Left cardiac atrium (tissue), 4 donors: Measurements from ENCODE around the gene SLC12A2. TPM values are rescaled to one million over a fixed set of nuclear protein-coding genes. Genes with fewer than 3 reads are reported as not detected.

Experiments used
- ATAC-seq, 2 donors: fragments of 200-7000 bp; cut with Tn5 transposase; one replicate each; pipeline ENCODE4 v1.9.1; 2020; ENCODE audit warnings: mild to moderate bottlenecking in 2 of 2, moderate library complexity in 2 of 2
- DNase-seq: peaks from one replicate; pipeline ENCODE4 v3.0.0-alpha.2; 2020
- intact Hi-C, 2 donors: fragments of 100-400 bp; cut with DNase I; formaldehyde crosslinking; loops; one replicate each; pipeline versions ENCODE4 v1.14.1 to v1.15.1; 2022 to 2023
- total RNA-seq, 2 donors: library from RNA; stranded (reverse); fragmentation: NEBNext Ultra II Directional; extraction: Animal tissue kit (Norgen Biotek cat#: 25700); gene quantifications; one replicate each; pipeline ENCODE4 v1.2.1, GENCODE V29; 2021
- donor health status: DM: no; HTN: yes; CAD: no.
- donor health status: DM: no; HTN: yes; CAD: no; lungs with severe emphysema.
- donor health status: DM: yes; HTN: yes; CAD: no.
- donor health status: Dilated cardiomyopathy.

The SLC12A2 gene
- total RNA-seq, 2 donors from 2014 or later, result 13.2 to 20.1 TPM

DNA sequence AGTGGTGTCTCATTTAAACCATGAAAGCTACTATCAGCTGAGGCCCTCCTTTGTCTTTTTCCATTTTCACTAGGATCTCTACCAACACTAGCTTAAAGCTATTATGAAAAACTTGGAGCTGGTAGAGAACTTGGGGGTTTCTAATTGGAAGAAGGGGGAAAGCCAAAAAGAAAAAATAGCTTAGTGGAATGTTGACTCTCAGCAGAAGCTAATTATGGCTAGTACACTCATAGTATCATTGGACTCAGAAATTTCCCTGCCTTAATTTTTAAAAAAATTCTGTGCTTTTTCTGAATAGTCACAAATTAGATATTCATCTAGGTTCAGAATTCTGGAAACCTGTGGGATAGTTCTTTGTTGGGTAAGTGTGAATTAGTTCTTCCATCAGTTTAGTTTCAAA lies 8.0 kb downstream of the SLC12A2 start:
- no peak for DNase-seq
- intact Hi-C loops, result no loop called here
- ATAC-seq, result no peak

GRCh38 chr5:128092144-128092543 lies 8.6 kb downstream of the SLC12A2 start:
- no peak for ATAC-seq
- intact Hi-C loops, result no loop called here
- DNase-seq, result no peak

DNA sequence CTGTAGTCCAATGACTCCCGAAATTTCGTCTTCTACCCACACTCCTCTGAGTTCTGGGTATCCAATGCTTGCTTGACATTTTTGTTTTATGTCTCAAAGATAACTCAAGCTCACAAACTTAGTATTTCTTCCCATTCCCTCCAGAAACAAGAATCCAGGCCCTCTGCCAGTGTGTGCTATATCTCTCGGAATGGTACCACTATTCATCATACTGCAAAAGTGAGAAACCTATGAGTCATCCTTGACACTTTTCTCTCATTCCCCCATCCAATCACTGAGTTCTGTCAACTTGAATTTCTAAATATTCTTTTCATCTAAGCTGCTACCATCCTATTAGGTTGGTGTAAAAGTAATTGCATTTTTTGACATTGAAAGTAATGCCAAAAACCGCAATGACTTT lies 9.8 kb downstream of the SLC12A2 start:
- ATAC-seq (peak in 1 of 2 donors; percentile 49), DNase-seq (no peak)
- intact Hi-C loops, result no loop called here

- no peak for ATAC-seq
- intact Hi-C loops, result no loop called here
- DNase-seq, result no peak
Measured at GRCh38 chr5:128097224-128097623, 13.7 kb downstream of the SLC12A2 start.

GRCh38 chr5:128097781-128098180 lies 14.2 kb downstream of the SLC12A2 start:
- intact Hi-C loops, result no loop called here

GRCh38 chr5:128099944-128100343 lies 16.4 kb downstream of the SLC12A2 start:
- DNase-seq, result no peak
- no peak for ATAC-seq
- intact Hi-C loops, result no loop called here

More at GRCh38 chr5:128097781-128098180, 14.2 kb downstream of the SLC12A2 start:
- ATAC-seq, result no peak
- DNase-seq, result no peak

DNA sequence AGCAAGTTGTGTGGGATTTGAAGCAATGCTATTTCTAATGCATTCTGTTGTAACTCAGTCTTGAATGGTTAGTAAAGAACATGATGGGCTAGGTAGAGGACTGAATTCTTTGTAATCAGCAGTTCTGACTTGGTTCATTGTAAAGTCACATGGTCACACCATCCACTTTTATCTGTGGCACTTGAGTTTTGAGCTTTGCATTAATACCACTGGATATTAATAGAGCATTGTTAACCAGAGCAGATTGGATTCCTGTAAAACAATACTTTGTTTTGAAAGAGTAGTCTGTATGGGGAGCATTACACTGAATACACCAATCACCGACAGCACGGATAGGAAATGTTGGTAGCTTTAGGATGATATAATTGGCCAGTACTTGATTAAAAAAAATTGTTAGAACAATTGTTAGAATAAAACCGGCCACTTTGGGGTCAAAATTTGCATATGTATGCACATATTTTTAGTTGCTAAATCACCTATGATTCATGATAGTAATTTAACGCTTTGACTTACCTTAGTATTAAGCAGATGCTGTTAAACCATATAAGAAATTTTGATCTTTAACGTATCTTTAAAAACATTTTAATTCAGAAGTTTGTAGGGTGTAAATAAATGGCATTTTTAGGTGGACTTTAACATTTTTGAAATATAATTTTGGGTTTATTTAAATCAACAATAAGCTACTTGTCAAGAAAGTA lies 17.4 kb downstream of the SLC12A2 start:
- DNase-seq, result no peak
- no peak for ATAC-seq
- intact Hi-C loops, result no loop called here

DNA sequence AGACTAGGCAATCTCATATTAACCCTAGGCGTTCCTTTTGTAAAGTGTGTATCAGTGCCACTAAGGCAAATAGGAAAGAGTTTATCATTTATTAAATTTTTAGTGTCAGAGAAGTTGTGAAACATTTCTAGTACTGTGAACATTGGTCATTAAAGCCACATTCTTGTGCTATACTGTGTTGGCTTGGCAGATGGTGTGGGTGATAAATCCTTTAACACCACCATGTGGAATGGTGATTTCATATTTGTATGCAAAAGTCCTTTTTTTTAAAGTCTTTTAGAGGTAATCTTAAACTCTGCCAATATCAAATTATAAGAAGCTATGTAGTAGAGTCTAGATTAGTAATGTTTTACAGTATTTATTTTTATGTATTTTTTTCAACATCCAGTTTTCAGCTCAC lies 18.1 kb downstream of the SLC12A2 start:
- no peak for ATAC-seq

DNA sequence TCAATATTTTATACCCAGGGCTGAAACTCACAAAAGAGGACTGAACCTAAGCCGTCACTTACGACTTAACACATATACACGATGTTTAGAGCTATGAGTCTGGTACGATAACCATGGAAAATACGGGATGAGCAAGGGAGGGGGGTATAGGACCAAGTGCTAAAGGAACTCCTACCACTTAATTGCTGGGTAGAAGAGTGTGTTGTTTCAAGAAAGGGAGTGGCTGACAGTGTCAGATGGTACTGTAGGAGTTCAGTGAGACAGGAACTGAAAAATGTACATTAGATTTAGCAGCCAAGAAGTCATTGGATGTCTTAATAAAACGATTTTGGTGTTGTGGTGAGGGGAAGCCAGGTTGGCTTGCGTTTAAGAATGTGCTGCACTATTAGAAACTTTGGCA lies 21.6 kb downstream of the SLC12A2 start:
- ATAC-seq (no peak), DNase-seq (no peak)

More for the DNA sequence above, 18.1 kb downstream of the SLC12A2 start:
- intact Hi-C loops, result no loop called here
- DNase-seq, result no peak

DNA sequence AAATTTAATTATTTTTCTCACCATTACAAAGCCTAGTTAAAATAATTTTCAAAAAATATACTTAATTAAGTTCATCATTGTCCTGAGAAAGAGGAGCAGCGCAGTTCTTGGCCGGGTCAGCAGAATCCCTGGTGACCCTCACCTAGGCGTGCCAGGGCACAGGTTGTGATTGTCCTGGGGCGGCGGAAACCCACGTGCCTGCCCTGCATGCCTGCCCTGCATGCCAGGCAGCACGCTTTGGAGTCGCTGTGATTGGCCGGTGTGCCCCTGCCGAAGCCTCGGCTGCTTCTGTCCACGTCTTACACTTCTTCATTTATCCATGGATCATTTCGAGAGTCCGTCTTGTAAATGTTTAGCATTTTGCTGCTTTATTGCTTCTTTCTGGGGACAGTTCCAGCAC lies 25.6 kb downstream of the SLC12A2 start:
- intact Hi-C loops, result no loop called here
- DNase-seq, result no peak
- no peak for ATAC-seq

More for the DNA sequence above, 21.6 kb downstream of the SLC12A2 start:
- intact Hi-C loops, result no loop called here

DNA sequence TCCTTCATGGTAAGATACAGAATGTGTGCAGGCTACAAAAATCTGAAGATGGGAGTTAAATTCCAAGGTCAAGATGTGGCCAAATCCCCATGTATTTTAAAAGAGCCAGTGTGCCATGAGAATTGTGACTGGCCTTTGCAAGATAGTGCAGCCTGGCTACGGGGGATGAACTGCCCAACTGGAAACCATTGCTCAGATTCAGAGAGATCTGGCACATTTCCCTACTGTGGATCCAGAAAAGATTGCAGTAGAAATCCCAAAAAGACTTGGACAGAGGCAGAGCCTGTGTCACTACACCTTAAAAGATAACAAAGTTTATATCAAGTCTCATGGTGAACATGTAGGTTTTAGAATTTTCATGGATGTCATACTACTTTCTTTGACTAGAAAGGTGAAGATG lies 26.2 kb downstream of the SLC12A2 start:
- intact Hi-C loops, result no loop called here
- no peak for ATAC-seq

DNA sequence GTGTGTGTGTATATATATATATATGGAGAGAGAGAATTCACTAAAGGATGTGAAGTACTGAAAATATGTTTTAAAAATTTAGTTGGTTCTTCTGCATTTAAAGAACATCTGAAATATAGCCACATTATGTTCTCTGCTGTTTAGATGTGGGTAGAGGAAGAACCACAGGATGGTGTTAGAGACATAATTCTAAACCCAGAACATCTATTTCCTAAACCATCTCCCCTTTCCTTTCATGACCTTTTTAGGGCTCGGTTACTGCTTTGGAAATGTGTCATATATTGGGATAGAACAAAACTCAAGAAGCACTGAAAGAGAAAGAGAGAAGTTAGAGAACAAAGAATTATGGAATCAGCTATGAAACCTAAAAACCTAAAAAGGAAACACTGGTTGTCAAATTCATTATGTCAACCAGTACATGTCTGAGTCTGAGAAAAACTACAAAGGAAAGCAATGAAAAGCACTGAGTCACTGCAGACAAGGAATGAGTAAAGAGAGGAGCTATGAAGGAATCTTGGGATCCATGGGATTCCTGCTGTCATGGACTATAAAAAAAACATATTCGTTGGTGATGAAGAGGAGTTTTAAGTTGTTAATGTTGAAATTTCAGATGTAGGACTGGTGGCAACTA lies 28.4 kb downstream of the SLC12A2 start:
- ATAC-seq (no peak), DNase-seq (no peak)
- intact Hi-C loops, result no loop called here

More for the DNA sequence above, 26.2 kb downstream of the SLC12A2 start:
- no peak for DNase-seq

DNA sequence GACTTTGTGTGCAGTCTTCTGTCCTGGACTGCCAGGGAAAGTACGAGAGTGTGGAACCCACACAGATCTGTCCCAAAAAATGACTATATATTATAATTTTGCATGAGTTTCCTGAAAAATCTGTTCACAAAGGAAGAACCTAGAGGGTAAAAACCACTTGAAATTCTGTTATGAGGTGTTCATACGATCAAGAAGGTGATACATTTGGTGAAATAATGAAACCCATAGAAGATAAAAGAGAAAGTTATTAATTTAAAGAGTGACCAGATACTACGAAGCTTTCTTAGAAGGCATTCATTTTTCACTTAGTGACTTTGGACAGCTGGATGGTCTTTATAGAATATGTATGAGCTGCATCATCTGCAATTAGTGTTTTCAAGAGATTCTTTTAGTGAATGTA lies 32.9 kb downstream of the SLC12A2 start:
- no peak for ATAC-seq
- intact Hi-C loops, result no loop called here

GRCh38 chr5:128118214-128118613 lies 34.6 kb downstream of the SLC12A2 start:
- no peak for DNase-seq
- intact Hi-C loops, result no loop called here
- ATAC-seq, result no peak

More for the DNA sequence above, 32.9 kb downstream of the SLC12A2 start:
- DNase-seq, result no peak

DNA sequence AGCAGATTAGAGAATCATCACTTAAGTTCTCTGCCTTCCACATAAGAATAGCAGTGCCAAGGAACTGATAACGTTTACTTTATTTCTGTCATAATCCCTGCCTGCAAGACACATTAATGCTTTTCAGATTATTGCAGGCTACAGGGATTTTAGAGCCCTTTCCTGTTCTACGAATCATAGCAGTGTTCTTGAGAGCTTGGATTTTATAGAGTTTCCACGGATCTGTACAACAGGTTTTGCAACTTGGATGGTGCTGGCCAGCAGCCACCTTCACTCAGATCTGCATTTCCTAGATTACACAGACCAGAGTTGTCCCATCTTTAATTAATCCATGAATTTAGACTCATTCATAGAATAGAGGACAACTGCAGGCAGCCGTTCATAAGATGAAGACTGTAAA lies 38.1 kb downstream of the SLC12A2 start:
- DNase-seq (no peak), ATAC-seq (no peak)
- intact Hi-C loops, result no loop called here

DNA sequence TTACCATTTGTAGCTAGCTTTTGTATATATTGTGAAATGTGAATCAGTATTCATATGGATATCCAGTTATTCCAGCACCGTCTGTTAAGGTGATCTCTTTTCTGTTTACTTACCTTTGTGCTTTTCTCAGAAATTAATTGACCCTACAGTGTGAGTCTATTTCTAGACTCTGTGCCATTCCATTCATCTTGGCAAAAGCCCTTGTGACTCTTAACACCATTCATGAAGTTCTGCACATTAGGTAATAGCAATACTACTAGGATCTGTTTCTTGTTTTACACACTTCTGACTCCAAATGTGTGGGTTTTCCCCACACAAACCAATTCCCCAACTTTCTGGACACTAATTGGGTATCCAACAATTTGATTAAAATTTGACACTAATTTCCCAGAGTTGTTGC lies 40.4 kb downstream of the SLC12A2 start:
- intact Hi-C loops, result no loop called here
- ATAC-seq, result peak in 1 of 2 donors; percentile 53
- DNase-seq, result no peak

DNA sequence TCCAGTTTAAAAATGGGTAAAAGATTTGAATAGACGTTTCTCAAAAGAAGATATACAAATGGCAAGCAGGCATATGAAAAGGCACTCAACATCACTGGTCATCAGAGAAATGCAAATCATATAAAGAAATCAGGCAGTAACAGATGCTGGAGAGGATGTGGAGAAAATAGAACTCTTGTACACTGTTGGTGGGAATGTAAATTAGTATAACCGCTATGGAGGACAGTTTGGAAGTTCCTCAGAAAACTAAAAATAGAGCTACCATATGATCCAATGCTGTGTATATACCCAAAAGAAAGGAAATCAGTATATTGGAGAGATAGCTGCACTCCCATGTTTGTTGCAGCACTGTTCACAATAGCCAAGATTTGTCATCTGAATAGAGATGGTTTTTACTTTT lies 42.7 kb downstream of the SLC12A2 start:
- no peak for ATAC-seq
- DNase-seq, result no peak
- intact Hi-C loops, result no loop called here

GRCh38 chr5:128132499-128132898 lies 48.9 kb downstream of the SLC12A2 start:
- intact Hi-C loops, result no loop called here
- no peak for DNase-seq
- no peak for ATAC-seq

- ATAC-seq (no peak), DNase-seq (no peak)
- intact Hi-C loops, result no loop called here
Measured at GRCh38 chr5:128135286-128135685, 51.7 kb downstream of the SLC12A2 start.

DNA sequence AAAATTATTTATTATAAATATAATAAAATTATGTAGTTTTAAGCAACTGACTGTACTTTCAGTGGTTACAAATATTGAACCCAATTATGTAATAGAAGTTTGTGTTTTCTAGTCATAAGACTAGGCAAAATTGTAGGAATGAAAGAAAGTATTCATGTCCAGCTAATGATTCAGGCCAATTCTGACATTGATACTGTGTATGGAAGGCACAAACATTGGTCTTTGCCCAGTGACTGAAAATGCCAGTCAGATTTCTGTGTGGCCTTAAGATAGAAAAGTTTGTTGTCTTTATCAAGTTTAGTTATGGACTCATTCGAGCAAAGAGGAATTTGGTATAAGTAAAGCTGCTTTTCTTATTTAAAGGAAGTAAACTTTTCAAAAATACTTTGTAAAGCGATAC lies 60.3 kb downstream of the SLC12A2 start:
- intact Hi-C loops, result no loop called here
- DNase-seq (no peak), ATAC-seq (no peak)

DNA sequence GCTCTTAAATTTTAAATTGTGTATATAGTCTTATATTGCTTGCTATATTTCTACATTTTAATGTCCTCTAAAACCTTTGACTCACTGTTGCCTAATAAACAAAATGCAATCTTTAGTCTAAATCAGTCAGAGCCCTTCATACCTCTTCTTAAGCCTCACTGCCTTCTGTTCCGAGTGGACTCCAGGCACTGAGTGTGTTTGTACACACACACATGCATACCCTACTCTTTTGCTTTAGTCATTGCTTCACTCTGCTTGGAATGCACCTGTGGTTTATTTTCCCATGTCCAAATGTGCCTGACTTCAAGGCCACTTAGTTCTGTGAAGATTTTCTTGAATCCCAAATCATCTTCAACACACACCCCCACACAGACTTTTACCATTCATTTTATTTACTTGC lies 60.9 kb downstream of the SLC12A2 start:
- no peak for ATAC-seq
- intact Hi-C loops, result no loop called here

More for the DNA sequence above, 60.9 kb downstream of the SLC12A2 start:
- no peak for DNase-seq
